Measurements from ENCODE around the gene POU2AF2.
"Not testable (repeated sequence)": the region's sequence is repeated elsewhere in the genome, so short reads cannot be mapped to it uniquely, and the experiment has no call there.

POU2AF2 gene

DNA sequence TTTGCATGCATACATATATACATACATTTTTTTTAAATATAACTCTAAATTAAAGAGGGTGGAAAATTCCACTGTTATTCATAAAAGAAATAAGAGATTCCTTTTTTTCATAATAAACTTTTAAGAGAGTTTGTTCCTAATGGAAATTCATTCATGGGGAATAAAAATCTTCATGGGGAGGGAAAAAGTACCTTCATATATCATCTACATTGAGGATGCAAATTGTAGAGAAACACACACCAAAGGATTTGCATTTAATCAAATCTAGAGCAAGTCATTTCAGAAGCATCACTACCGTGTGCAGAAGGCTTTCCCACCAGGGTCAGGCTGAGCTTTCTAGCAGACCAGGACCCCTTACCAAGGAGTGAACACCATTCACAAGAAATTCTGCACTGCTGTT, at the start of gene POU2AF2:
Gene POU2AF2, plus strand, starts transcription at position 301 of the 400 bp plus-strand sequence. CDS start 129 bp downstream, outside the sequence.
- DNase-seq (ENCODE audit: low read depth, low spot score): no peak

- no peak for DNase-seq (ENCODE audit: low read depth, low spot score)
Measured at GRCh38 chr11:111200010-111200534, 45.5 kb upstream of the POU2AF2 start.

DNA sequence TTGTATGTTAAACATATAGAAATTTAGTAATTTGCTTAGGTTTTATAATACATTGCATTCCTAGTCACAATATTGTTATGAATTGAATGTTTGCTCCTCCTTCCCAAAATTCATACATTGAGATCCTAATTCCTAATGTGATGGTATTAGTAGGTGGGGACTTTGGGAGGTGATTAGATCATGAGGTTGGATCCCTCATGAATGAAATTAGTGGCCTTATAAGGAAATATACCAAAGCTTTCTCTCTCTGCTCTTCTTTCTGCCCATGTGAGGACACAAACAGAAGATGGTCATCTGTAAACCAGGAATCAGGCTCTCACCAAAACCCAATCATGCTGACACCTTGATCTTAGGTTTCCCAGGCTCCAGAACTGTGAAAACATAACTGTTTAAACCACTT, 41.3 kb upstream of the POU2AF2 start:
- no peak for DNase-seq (ENCODE audit: low read depth, low spot score)

DNA sequence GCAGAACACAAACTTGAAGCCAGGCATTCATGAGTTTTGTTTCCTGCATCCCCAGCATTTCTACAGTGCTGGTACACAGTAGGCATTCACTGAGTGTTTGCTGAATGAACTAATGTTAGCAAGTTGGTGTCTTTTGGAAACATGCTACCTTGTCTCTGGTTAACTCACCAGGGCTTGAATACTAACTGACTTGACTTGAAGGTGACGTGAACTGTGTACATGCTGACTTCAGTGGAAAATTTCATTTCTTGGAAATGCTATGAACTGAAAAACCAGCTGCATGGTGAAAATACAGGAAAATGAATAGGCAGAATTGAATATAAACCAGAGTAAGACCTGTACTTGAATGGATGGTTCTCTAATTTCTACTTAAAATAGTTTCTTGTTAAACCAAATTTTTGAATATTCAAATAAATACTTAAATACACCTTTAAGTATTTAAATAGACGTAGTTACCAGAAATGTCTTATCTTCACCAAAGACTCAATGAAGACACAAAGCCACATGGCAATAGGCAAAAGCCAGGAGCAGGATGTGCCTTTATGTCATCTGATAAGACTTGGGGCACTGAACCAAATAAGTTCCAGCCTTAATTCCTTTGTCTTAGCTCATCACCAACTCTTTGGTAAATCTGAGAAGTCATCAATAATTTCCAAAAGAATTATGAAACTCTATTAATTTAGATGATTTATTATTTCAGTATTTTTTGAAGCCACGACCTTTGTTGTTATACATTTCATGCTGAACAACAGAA, 39.7 kb upstream of the POU2AF2 start:
- no peak for DNase-seq (ENCODE audit: low read depth, low spot score)

DNA sequence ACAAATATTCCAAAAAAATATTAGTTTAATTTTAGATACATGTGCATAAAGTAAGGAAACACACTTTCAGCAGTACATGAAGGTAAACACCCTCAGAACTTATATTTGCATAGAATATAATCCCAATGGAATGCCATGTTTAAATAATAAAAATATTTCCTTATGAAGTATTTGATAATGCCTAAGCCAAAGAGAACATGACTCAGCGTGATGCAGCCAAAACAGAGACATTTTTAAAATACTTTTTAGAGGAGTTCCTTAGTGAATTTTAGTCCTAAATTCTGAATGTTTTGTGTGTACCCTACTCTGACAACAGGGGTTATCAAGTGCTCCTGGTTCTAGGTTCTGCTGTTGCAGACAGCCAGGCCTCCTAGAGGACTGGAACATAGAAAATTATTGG, 39.1 kb upstream of the POU2AF2 start:
- DNase-seq (ENCODE audit: low read depth, low spot score): no peak

GRCh38 chr11:111207213-111207612, 38.3 kb upstream of the POU2AF2 start:
- no peak for DNase-seq (ENCODE audit: low read depth, low spot score)

DNA sequence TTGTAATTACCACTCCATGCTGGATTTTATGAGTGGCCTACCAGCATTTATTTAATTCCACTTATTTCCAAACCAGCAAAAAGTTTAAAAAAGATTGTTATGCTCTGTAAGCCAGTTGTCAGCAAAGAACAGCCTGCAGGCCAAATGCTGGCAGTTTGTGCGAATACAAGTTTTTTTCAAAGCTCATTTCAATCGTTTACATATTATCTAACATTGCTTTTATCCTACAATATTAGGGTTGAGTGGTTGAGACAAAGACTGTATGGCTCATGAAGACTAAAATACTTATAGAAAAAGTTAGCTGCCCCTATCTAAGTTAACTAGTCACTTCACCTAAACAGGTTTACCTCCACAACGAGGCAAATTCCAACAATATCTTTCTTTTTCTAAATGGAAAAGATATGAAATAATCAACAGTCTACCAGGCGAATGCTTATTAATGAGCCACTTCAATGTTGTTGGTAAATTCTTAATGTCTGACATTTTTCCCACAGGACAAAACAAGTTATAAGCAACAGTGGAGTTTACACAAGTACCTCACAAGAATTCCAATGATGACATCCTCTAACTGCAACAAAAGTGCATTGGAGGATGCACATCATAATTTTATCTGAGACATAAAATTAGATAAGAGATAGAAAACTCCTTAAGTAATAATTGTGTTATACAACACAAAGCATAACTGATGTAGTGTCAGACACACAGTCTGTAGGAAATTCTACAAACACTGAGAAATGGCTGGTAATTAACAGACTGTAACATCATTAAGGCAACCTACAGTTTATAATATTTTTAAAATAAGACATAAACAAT, 35.8 kb upstream of the POU2AF2 start:
- DNase-seq (ENCODE audit: low read depth, low spot score): no peak

- no peak for DNase-seq (ENCODE audit: low read depth, low spot score)
Measured at GRCh38 chr11:111213256-111213655, 32.3 kb upstream of the POU2AF2 start.

GRCh38 chr11:111220721-111221120, 24.8 kb upstream of the POU2AF2 start:
- no peak for DNase-seq (ENCODE audit: low read depth, low spot score)

DNA sequence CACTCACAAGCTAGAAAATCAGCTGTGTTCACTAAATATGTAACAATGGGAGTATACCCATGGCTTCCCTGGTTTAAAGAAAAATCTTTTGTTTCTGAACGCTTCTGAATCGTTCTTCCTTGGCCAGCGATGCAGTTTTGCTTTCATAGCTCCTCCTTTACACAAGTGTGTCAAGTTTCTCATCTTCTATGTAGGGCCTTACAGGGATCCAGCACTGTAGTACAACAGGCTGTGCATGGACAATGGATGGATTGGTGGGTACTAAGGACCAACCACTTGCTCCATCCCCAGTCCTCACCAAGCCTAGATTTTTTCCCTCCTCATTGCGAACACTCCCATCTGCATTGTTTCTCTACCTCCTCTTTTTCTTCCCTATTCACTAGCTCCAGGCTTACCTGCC, 24.3 kb upstream of the POU2AF2 start:
- DNase-seq (ENCODE audit: low read depth, low spot score): no peak

- DNase-seq (ENCODE audit: low read depth, low spot score): not testable (repeated sequence)
Measured at GRCh38 chr11:111221936-111222335, 23.6 kb upstream of the POU2AF2 start.

GRCh38 chr11:111222821-111223455, 22.6 kb upstream of the POU2AF2 start:
- not testable (repeated sequence) for DNase-seq (ENCODE audit: low read depth, low spot score)

GRCh38 chr11:111225881-111226280, 19.6 kb upstream of the POU2AF2 start:
- DNase-seq (ENCODE audit: low read depth, low spot score): no peak

DNA sequence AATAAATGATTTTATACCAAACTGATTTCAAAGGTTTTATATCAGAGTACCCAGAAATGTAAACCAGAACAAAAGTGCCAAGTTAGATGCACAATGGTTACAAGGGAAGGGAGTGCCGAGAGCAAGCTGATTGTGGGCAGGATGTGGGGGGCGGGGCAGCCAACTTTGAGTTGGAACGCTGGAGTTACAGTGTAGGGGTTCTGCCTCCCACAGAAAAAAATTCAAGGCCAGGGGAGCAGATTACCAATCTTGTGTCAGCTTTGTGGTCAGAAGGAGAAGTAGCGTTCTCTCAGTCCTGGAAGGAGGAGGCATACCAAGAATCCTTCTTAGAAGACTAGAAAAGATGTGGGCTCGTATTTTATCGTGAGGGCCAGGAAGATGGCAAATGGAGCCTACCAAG, 15.9 kb upstream of the POU2AF2 start:
- no peak for DNase-seq (ENCODE audit: low read depth, low spot score)

DNA sequence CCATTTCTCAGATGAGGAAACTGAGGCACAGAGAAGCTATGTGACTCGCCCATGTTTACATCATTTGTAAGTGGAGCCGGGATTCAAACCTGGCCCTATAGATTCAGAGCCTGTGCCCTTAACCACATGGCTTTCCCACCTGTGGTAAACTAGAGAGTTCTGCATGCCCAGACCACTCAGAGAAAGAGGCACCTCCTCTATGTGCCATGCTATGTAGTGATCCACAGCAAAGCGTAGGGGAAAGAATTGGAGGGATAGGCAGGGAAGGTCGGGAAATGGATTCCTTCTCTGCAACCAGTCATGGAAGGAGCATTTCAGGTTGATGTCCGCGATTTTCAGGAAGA, 15.4 kb upstream of the POU2AF2 start:
- no peak for DNase-seq (ENCODE audit: low read depth, low spot score)

DNA sequence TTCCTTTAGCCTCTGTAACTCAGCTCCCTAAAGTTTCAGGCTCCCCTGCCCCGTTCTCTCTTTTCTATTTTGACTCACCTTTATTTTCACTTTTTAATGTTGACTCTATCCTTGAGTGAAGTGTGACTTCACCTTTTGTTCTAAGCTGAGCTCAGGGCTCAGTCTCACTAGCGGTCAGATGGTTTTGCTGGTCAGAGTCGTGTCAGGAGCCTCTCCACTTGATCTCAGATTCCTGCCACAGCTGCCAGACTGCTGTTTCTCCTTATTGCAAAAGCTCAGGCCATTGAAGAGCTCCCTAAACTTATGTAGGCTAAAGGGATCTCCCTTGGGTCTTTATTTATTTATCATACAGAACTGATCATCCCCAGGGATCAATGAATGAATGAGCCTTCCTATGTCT, 13.7 kb upstream of the POU2AF2 start:
- no peak for DNase-seq (ENCODE audit: low read depth, low spot score)

- DNase-seq (ENCODE audit: low read depth, low spot score): no peak
Measured at GRCh38 chr11:111236383-111236782, 9.1 kb upstream of the POU2AF2 start.

GRCh38 chr11:111237926-111238325, 7.6 kb upstream of the POU2AF2 start:
- DNase-seq (ENCODE audit: low read depth, low spot score): no peak

- DNase-seq (ENCODE audit: low read depth, low spot score): no peak
Measured at GRCh38 chr11:111246956-111247355, 1.4 kb downstream of the POU2AF2 start.

GRCh38 chr11:111250936-111251335, 5.4 kb downstream of the POU2AF2 start:
- no peak for DNase-seq (ENCODE audit: low read depth, low spot score)

DNA sequence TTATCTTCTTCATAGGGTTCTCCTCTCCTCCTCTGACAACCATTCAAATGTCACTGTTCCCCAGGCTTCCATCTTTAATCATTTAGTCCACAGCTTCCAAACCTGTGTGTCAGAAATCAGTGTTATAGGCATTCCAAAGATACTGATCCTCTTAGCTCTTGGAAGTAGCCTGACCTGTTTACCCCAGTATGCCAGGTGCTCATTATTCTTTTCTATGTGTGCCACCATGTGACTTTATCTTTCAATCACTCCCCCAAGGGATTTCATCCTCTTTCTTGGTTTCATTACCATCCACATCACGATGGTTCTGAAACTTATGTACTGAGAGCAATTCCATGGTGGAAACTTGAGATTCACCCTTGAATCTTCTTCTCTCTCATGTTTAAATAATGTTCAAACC, 7.6 kb downstream of the POU2AF2 start:
- DNase-seq (ENCODE audit: low read depth, low spot score): no peak

DNA sequence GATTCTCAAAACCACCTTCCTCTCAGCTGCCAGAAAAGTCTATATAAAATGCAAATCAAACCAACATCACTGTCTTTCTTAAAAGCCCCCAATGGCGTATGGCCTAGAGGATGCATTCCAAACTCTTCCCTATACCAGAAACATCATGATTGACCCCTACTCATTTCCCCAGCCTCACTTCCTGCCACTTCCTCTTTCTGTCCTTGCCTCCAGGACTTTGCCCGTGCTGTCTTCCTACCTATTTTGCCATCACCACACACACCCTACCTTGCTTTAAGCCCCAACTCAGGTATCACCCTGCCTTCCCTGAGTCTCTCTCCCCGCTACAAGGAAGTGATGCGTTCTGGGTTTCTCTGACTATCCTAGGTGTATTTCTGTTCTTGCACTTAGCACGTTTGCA, 8.1 kb downstream of the POU2AF2 start:
- DNase-seq (ENCODE audit: low read depth, low spot score): no peak

All from smooth muscle cell of the brain vasculature (primary cell).